ENCODE data around the gene NTSR1. TPM values are rescaled to one million over a fixed set of nuclear protein-coding genes. Genes with fewer than 3 reads are reported as not detected.

NTSR1 gene
- total and polyA plus RNA-seq, 2 experiments from 2014 or later: 0.15 to 1.4 TPM

- no peaks in the 10 kb centered on the region for H3K9me2 ChIP-seq (ENCODE audit: insufficient read depth)
- DNase-seq (ENCODE audit: low spot score) (no peak), ATAC-seq (no peak)
- no peak for TF ChIP-seq EZH2phosphoT487 (IDR thresholded peaks at IDR 0.05; ENCODE audit: unreplicated experiment)
- TF ChIP-seq NANOG (IDR thresholded peaks at IDR 0.05; ENCODE audit: borderline replicate concordance): no peak
- no peak for TF ChIP-seq STAT1 (IDR thresholded peaks at IDR 0.05; ENCODE audit: unreplicated experiment)
- TF ChIP-seq CTCF (conservative IDR thresholded peaks at IDR 0.05; ENCODE audit: low read depth in 2 of 2): no peak
- TF ChIP-seq POLR2AphosphoS5 (IDR thresholded peaks at IDR 0.05; ENCODE audit: low read depth): no peak
- no peak for TF ChIP-seq JUNB (IDR thresholded peaks at IDR 0.05; ENCODE audit: unreplicated experiment)
- no peak for TF ChIP-seq ZNF114 (CRISPR knock-in tag; IDR thresholded peaks at IDR 0.05)
- TF ChIP-seq EZH2 (IDR thresholded peaks at IDR 0.05; ENCODE audit: low read depth, unreplicated experiment): no peak
- no peaks in the 10 kb centered on the region for H4K20me1 ChIP-seq (replicated peaks; ENCODE audit: insufficient read depth)
- Mint-ChIP-seq H3K4me3 (no peak overlapping the region), H3K27ac (no peak overlapping the region), H3K27me3 (ENCODE audit: insufficient read depth, low read depth, poor library complexity) (peaks cover 20% of the 10 kb centered on the region), H3K36me3 (ENCODE audit: low read depth) (no peaks in the 10 kb centered on the region), H3K9me3 (no peaks in the 10 kb centered on the region), H3K4me1 (peaks cover 10% of the 10 kb centered on the region)
- H3K27me3 ChIP-seq (ENCODE audit: insufficient read depth): peaks cover 6% of the 10 kb centered on the region
- H3K4me1 ChIP-seq (ENCODE audit: insufficient read depth): no peaks in the 10 kb centered on the region; the same call in 1 of the 2 replicates
- no peak overlapping the region for H2AFZ ChIP-seq
- peaks cover 9% of the 10 kb centered on the region; the same call in 1 of the 2 replicates for H3F3A ChIP-seq (replicated peaks; ENCODE audit: low read depth)
- H3K4me3 ChIP-seq: no peak overlapping the region
- no peaks in the 10 kb centered on the region for H3K36me3 ChIP-seq (ENCODE audit: insufficient read depth)
- H3K4me2 ChIP-seq: no peak overlapping the region
- no peaks in the 10 kb centered on the region for H3K79me2 ChIP-seq (replicated peaks; ENCODE audit: insufficient read depth)
- no peak overlapping the region for H3K27ac ChIP-seq (ENCODE audit: low read depth)
Measured at GRCh38 chr20:62790075-62790474, 81.4 kb downstream of the NTSR1 start.

GRCh38 chr20:62791301-62792181 is 82.9 kb downstream of the NTSR1 start:
- H3K79me2 ChIP-seq (replicated peaks; ENCODE audit: insufficient read depth): no peaks in the 10 kb centered on the region
- Mint-ChIP-seq H3K27ac (no peak overlapping the region), H3K36me3 (ENCODE audit: low read depth) (no peaks in the 10 kb centered on the region), H3K27me3 (ENCODE audit: insufficient read depth, low read depth, poor library complexity) (peaks cover 29% of the 10 kb centered on the region), H3K4me1 (peaks cover 10% of the 10 kb centered on the region), H3K9me3 (no peaks in the 10 kb centered on the region), H3K4me3 (peak overlapping the region; percentile 68)
- no peak overlapping the region for H2AFZ ChIP-seq
- peak; percentile 53 for TF ChIP-seq EZH2 (IDR thresholded peaks at IDR 0.05; ENCODE audit: low read depth, unreplicated experiment)
- TF ChIP-seq JUNB (IDR thresholded peaks at IDR 0.05; ENCODE audit: unreplicated experiment): no peak
- TF ChIP-seq CTCF (conservative IDR thresholded peaks at IDR 0.05; ENCODE audit: low read depth in 2 of 2): peak; percentile 96 to 98
- H4K20me1 ChIP-seq (replicated peaks; ENCODE audit: insufficient read depth): no peaks in the 10 kb centered on the region
- H3K27ac ChIP-seq (ENCODE audit: low read depth): no peak overlapping the region
- peak overlapping the region; percentile 67 for H3K4me2 ChIP-seq
- no peaks in the 10 kb centered on the region; the same call in 1 of the 2 replicates for H3K4me1 ChIP-seq (ENCODE audit: insufficient read depth)
- no peaks in the 10 kb centered on the region for H3K36me3 ChIP-seq (ENCODE audit: insufficient read depth)
- H3F3A ChIP-seq (replicated peaks; ENCODE audit: low read depth): peaks cover 9% of the 10 kb centered on the region; the same call in 1 of the 2 replicates
- DNase-seq (ENCODE audit: low spot score): peak; percentile 97
- ATAC-seq: peak; percentile 36
- H3K27me3 ChIP-seq (ENCODE audit: insufficient read depth): peaks cover 17% of the 10 kb centered on the region
- H3K9me2 ChIP-seq (ENCODE audit: insufficient read depth): no peaks in the 10 kb centered on the region
- H3K4me3 ChIP-seq: peak overlapping the region; percentile 46

Measured in GM23338 (cell line).